GM18507 (cell line): ENCODE measurements around the gene NLRX1.
"Not testable (repeated sequence)": the region's sequence is repeated elsewhere in the genome, so short reads cannot be mapped to it uniquely, and the experiment has no call there.

Experiments
- DNase-seq: peaks from one replicate; pipeline ENCODE4 v3.0.0; 2011; ENCODE audit warnings: low read depth; ENCODE audit not compliant: insufficient read length; ENCODE audit errors: extremely low spot score
- FAIRE-seq: peaks from 2 replicates; lab custom pipeline; 2011; peaks lifted over from hg19 to GRCh38; lab: Jason Lieb, UNC

NLRX1 gene

GRCh38 chr11:119181677-119182412 is 13.3 kb downstream of the NLRX1 start:
- no peak for FAIRE-seq
- no peak for DNase-seq

- DNase-seq, FAIRE-seq: not testable (repeated sequence)
Observed at GRCh38 chr11:119184399-119184798, 15.9 kb downstream of the NLRX1 start.

DNA sequence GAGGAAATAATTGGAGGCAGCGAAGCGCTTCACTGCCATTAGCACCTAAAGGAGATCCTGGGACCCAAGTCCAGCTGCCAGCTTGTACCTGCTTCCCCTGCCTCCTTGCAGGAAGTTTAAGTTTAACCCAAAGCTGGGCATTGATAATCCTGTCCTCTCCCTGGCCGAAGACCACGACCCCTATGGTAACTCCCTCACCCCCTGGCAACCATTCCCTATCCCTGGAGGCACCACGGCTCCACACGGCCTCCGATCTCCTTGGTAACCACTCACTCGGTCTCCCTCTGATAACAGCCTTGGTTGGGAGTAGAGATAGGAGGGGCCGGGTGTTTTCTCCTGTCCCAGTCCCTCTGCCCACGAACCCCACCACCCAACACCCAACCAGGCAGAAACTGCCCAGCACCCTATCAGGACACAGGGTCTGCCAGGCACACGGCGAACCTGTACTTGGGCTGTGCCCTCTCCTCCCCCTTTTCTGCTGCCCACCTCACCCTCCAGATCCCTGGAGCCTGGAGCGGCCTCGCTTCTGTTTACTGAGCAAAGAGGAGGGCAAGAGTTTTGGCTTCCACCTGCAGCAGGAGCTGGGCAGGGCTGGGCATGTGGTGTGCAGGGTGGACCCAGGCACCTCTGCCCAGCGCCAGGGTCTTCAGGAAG is 17.6 kb downstream of the NLRX1 start:
- no peak for DNase-seq
- FAIRE-seq, result no peak

DNA sequence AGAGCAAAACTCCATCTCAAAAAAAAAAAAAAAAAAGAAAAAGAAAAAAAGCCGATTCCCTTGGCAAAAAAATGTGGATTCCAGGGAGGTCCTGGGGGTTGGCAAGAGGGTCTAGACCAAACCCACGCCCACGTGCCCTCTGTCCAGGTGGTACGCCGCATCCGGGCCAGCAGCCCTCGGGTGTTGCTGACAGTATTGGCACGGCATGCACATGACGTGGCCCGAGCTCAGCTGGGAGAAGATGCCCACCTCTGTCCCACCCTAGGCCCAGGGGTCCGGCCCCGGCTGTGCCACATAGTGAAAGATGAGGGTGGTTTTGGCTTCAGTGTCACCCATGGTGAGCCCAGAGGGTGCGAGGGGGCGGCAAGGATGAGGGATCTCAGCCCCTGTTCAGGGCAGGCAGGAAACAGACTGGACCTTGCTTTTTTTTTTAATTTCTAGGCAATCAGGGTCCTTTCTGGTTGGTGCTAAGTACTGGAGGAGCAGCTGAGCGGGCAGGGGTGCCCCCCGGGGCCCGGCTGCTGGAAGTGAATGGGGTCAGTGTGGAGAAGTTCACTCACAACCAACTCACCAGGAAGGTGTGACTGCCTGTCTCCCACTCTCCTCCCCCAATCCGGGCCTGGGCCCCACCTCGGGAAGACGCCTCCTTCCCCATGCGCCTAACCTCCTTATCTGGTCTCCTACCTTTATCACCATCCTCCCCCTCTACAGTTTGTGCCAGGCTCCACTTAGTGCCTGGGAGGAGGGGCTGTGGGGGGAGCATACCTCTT is 18.8 kb downstream of the NLRX1 start:
- FAIRE-seq, result no peak
- DNase-seq, result no peak

GRCh38 chr11:119188067-119188466 is 19.5 kb downstream of the NLRX1 start:
- no peak for FAIRE-seq

GRCh38 chr11:119188887-119189286 is 20.4 kb downstream of the NLRX1 start:
- DNase-seq (no peak), FAIRE-seq (no peak)

More at GRCh38 chr11:119188067-119188466, 19.5 kb downstream of the NLRX1 start:
- no peak for DNase-seq

DNA sequence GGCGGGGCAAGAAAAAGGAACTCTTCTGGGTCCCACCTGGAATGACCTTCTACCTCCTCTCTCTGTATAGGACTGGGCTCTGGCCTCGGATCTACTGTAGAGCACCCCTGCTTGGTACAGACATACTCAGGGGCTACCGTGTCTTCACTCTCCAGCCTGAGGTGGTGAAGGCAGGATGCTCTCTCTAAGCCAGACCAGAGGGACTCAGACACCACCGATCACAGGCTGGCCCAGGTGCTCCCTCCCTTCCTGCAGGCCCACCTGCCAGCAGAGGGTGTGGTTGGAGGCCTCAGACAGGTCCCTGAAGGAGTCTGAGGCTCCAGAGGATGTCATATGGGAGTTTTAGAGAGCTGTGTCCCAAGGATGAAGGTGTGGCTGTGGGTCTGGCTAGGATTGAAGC is 20.9 kb downstream of the NLRX1 start:
- no peak for DNase-seq
- FAIRE-seq, result no peak

GRCh38 chr11:119190531-119190930 is 22.0 kb downstream of the NLRX1 start:
- no peak for FAIRE-seq

DNA sequence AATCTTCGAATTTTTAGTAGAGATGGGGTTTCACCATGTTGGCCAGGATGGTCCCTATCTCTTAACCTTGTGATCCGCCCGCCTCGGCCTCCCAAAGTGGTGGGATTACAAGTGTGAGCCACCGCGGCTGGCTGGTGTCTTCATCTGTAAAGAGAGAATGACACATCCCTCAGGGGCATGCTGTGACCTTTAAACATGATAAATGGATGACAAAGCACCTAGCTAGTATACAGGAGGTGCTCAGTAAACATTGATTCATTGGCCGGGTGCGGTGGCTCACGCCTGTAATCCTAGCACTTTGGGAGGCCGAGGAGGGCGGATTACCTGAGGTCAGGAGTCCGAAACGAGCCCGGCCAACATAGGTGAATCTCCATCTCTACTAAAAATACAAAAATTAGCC is 22.7 kb downstream of the NLRX1 start:
- DNase-seq, FAIRE-seq: not testable (repeated sequence)

More at GRCh38 chr11:119190531-119190930, 22.0 kb downstream of the NLRX1 start:
- DNase-seq, result no peak

- no peak for DNase-seq
- no peak for FAIRE-seq
Observed at GRCh38 chr11:119192111-119192510, 23.6 kb downstream of the NLRX1 start.

GRCh38 chr11:119193001-119193400 is 24.5 kb downstream of the NLRX1 start:
- DNase-seq (no peak), FAIRE-seq (no peak)

- DNase-seq (no peak), FAIRE-seq (no peak)
Observed at GRCh38 chr11:119193626-119194025, 25.1 kb downstream of the NLRX1 start.

GRCh38 chr11:119194811-119195440 is 26.4 kb downstream of the NLRX1 start:
- FAIRE-seq (no peak), DNase-seq (no peak)

DNA sequence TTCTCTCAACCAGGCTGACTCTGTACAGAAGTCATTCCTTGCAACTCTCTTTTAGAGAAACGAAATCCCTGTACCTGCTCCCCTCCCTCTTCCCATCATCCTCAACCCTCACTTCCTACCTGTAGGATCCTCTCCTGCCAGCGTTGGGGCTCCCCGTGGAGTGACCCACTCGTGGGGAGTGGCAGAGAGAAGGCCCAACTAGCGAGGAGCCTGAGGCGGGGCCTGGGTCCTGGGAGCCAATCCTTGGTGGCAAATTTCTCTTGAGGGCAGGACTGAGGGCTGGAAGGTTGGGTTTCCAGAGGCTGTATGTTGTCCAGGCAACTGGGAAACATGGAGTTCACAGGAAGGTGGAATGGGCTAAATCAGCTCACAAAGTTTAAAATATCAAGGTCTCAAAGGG is 27.2 kb downstream of the NLRX1 start:
- DNase-seq (no peak), FAIRE-seq (no peak)

DNA sequence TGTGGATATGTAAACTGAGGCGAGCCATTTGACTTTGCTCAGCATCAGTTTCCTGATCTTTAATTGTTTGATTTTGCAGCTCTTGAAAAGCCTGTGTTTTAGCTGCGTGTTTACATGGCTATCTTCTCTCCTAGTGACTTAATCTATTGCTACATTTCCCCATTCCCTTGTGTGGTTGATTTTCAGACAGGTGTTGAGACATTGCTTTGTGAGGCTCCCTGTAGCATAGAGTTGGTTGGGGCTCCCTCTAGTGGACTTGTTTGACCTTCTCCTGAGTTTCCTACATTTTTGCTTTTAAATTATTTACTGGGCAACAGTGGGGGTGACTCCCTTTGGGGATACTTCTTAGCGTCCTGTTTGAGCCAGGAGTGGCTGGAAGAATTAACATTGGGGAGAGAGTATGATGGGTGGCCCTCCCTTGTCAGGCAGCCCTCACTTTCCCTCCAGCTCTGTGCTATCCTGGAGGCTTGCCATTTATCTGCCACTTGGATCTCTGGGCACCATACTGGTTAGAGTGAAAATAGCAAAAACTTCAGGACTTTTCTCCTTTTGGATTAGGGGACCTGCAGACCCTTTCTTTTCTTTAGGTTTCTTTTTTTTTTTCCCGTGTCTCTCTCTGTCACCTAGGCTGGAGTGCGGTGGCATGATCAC is 28.4 kb downstream of the NLRX1 start:
- FAIRE-seq, result peak; percentile 87
- peak; percentile 66 for DNase-seq

GRCh38 chr11:119198925-119199324 is 30.4 kb downstream of the NLRX1 start:
- DNase-seq (no peak), FAIRE-seq (no peak)

DNA sequence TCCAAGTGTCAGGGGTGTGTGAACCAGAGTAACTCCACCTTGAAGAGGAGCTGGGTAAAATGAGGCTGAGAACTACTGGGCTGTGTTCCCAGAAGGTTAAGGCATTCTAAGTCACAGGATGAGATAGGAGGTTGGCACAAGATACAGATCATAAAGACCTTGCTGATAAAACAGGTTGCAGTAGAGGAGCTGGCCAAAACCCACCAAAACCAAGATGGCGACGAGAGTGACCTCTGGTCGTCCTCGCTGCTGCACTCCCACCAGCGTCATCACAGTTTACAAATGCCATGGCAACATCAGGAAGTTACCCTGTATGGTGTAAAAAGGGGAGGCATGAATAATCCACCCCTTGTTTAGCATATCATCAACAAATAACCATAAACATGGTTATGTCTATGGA is 32.7 kb downstream of the NLRX1 start:
- not testable (repeated sequence) for FAIRE-seq, DNase-seq

- no peak for FAIRE-seq
- DNase-seq, result no peak
Observed at GRCh38 chr11:119202554-119202953, 34.0 kb downstream of the NLRX1 start.

GRCh38 chr11:119204066-119204465 is 35.5 kb downstream of the NLRX1 start:
- no peak for DNase-seq
- FAIRE-seq, result no peak
